GM18867 (cell line): ENCODE results near the gene TUT4.

Experiments used
- ATAC-seq: cut with Tn5 transposase; IDR thresholded peaks from one replicate; pipeline ENCODE4 v1.9.1; 2021; ENCODE audit warnings: mild to moderate bottlenecking, moderate library complexity; ENCODE audit not compliant: unreplicated experiment

The TUT4 gene

DNA sequence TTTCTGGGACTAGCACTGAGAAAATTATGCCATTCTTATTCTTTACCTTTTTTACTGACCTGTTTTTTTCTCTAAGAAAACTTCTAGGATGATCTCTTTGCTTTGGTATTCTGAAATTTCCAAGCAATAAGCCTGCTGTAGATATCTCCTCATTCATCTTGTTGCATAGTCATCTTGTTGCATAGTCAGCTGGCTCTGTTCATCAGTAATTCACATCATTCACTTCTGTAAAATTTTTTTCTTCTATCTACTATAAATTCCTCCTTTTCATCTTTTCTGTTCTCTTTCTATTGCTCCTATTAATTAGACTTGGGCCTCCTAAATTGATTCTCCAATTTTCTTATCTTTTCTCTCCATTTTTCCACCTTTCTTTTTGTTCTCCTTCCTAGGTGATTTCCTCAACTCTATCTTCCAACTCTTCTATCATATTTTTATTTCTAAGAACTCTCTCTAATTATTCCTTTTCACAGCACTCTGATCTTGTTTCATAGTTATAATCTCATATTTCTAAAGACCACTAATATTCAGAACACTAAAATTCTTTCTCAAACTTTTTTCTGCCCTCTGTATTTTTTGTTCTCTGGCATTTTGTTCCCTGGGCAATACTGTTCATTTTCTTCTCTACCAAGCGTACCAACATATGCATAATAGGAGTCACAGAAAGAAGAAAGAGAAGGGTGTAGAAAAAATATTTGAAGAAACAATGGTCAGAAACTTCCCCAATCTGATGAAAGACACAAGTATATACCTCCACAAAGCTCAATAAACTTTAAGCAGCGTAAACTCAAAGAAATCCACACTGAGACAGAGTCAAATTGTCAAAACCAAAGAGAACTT lies 17.7 kb downstream of the TUT4 start:
- no peak for ATAC-seq

DNA sequence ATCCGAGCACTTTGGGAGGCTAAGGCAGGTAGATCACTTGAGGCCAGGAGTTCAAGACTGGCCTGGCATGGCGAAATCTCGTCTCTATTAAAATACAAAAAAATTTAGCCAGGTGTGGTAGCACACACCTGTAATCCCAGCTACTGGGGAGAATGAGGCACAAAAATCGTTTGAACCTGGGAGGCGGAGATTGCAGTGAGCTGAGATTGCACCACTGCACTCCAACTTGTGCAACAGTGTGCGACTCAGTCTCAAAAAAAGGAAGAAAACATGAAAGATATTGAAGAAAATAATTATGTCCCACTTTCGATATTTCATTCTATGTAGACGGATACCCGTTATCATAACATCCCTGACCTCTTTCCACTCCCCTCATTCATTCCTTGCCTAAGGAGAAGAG lies 19.2 kb downstream of the TUT4 start:
- no peak for ATAC-seq

DNA sequence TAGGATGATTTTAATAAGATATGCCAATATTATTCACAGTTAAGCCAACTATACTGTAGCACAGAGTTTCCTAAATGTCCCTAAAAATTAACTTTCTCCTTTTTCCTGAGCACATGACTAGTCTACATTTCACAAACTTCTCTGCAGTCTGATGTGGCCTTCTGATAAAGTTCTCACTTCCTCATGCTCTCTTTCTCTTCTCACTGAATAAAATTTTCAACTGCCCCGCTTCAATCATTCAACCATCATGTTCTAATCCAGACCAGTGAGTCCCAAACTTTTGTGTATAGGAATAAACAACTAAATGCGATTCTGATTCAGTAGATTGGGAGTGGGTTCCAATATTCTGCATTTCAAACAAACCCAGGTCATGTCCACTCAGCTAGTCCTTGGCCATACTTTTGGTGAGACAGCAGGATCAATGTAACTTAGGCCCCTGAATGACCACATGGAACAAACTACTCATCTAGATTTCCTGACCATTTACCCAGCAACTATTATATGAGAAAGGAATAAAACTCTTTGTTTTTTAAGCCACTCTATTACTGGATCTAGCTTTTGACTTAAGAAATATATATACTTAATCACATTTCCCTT lies 20.1 kb downstream of the TUT4 start:
- ATAC-seq, result no peak

DNA sequence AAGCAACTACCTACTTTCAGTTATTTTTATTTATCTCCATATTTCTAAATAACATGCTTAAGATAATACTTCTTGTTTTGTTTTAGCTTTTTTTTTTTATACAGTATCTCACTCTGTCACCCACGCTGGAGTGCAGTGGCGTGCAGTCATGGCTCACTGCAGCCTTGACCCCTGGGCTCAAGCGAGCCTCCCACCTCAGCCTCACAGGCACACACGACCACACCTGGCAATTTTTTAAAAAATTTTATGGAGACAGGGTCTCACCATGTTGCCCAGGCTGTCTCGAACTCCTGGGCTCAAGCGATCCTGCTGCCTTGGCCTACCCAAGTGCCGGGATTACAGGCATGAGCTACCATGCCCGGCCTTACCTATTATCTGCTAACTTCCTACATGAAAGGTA lies 20.6 kb downstream of the TUT4 start:
- ATAC-seq, result no peak

DNA sequence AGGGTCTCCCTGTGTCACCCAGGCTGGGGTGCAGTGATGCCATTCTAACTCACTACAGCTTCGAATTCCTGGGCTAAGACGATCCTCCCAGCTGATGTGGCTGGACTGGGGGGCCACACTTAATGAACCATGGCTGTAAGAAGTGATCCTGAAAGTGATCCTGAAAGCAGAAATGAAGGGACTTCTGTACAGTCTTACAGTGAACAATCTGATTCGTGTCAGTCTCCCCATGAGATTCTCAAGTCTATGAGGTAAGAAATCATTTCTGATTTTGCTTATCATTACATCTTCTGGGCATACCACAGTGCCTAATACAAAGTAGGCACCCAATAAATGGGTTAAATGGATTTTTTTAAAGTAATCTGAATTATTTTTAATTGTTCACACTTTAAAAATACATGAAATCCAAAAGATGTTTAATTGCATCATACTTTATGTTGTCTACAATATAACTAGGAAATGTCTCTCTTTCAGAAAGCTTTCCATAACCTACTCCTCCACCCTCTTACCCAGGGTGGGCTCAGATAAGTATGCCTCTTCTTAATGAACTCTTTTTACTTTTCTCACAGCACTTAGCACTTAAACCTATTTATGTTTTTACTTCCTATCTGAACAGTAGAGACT lies 21.5 kb downstream of the TUT4 start:
- ATAC-seq, result no peak

DNA sequence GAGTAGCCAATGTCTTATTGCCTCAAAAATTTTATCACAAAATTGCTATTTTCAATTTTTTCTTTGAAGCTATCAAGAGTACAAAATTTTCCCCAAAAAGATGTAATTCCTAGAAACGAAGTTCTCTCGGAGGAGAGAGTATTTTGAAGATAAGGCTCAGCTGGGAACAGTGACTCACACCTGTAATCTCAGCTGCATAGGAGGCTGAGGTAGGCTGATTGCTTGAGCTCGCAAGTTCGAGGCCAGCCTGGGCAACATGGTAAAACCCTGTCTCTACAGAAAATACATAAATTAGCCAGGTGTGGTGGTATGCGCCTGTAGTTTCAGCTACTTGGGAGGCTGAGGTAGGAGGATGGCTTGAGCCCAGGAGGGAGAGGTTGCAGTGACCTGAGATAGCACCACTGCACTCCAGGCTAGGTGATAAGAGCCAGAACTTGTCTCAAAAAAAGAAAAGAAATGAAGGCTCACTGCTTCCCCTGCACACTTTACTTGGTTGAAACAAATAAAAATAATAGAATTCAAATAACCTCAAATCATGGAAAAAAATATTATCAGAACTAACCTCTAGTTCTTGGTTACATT lies 22.2 kb downstream of the TUT4 start:
- no peak for ATAC-seq

DNA sequence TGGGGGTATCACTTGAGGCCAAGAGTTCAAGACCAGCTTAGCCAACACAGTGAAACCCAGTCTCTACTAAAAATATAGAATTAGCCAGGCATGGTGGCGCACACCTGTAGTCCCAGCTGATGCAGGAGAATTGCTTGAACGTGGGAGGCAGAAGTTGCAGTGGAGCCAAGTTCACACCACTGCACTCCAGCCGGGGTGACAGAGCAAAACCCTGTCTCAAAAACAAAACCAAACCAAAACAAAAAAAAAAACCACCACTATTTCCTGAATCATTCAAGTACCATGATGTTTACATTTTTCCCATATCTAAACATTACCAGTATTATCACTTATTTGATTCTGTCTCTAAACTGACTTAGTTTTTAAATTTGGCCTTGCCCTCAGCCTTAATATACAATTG lies 29.5 kb downstream of the TUT4 start:
- no peak for ATAC-seq

DNA sequence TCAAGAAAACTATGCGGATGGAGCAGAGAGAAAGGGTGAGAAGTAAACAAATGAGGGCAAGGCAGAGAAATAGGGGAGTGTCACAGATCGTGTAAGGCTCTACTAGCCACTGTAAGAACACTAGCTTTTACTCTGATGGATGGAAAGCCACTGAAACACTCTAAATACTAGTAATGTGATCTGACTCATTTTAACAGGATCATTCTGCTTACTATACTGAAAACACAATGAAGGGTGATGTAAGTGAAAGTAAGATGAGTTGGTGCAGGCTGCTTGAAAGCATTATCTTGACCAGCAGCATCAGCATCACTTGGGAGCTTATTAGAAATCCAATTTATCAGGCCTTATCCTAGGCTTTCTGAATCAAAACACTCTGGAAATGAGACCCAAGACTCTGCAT lies 32.7 kb downstream of the TUT4 start:
- ATAC-seq, result no peak

DNA sequence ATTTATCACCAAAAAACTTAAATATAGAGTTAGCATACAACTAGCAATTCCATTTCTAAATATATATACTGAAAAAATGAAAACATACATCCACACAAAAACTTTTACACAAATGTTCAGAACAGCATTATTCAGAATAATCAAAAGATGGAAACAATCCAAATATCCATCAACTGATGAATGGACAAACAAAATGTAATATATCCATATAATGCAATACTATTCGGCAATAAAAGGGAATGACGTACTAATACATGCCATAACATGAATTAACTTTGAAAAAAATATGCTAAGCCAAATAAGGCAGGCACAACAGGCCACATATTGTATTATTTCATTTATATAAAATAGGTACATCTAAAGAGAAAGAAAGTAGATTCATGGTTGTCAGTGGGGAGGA lies 33.9 kb downstream of the TUT4 start:
- ATAC-seq, result no peak

DNA sequence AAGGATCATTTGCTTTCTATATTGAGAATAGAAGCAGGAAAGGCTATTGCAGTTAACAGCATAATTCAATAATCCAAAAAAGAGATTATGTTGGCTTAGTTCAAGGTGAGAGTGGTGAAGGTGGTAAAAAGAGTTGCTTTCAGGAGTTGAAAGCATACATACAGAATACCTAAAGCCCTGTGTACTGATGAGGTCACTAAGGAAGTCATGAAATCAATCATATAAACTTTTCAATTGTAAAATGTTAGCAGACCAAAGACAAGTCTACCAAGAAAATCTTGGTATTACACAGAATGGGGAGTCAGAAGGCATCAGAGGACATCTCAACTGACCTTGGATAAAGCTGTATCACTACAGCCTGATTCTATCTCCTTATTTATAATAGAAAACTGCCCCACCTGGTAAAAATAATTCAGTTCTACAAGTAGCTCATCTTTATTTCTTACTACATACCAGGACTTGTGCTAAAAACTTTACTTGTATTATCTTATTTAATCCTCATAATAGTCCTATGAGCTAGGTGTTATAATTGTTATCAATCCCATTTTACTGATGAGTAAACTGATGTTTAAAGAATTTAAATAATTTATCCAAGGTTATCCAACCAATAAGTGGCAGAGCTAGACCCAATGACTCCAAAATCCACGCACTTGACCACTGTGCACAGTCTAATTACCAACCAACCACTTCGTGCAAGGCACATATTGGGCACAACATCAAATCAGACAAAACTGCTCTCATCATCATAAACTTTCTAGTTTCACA lies 40.9 kb downstream of the TUT4 start:
- no peak for ATAC-seq

DNA sequence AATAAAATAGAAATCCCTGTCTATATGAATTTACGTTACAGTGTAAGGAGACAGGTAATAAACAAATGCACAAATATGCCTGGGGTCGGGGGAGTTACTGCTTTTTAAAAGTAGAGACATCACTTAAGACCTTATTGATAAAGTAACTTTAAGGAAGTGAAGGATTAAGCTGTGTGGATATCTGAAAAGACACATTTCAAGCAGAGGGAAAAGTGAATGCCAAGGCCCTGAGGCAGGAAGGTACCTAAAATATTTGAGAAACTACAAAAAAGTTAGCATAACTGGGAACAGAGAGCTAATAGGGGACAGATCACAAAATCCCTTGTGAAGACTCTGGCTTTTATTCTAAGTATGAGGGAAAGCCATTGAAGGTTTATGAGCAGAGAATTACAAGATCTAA lies 41.5 kb downstream of the TUT4 start:
- no peak for ATAC-seq

DNA sequence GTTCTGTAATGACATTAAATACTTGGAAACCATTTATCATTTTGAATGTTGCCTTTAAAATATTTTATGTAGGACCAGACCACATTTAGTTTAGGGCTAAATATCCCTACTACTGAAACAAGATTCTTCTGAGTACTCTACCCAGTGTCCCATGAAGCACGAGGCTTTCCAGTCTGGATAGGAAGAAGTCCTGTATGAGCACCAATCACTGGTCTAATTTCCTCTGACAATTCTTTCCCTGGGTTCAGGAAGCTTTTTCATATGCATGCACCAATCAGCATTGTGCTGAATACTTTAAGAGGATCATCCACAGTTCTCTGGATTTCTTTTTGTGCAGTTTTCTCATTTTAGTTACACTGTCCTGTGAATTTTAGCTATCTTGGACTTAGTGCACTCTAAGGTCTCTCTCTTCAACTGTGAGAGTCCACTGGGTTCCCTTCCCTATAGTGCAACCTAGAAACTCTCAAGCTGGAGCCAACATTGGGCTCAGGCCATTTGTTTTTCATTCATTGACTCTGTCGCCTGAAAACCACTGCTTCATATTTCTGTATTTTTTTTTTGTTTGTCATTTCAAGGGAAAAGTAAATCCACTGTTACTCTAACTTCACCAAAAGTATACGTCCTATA lies 45.9 kb downstream of the TUT4 start:
- no peak for ATAC-seq

DNA sequence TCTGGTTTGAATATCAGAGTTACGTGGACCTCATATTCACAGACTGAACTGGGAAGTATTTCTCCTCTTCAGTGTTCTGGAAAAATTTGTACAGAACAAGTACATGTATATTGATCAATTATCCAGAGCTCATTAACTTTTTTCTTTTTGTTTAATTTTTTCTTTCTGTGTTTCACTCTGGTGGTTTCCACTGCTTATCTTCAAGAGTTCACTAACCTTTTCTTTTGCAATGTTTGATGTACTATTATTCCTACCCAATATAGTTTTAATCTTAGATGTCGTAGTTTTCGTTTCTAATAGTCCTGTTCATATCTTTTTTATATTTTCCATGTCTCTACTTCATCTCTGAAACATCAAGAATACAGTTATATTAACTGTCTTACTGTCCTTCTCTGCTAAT lies 46.5 kb downstream of the TUT4 start:
- no peak for ATAC-seq

DNA sequence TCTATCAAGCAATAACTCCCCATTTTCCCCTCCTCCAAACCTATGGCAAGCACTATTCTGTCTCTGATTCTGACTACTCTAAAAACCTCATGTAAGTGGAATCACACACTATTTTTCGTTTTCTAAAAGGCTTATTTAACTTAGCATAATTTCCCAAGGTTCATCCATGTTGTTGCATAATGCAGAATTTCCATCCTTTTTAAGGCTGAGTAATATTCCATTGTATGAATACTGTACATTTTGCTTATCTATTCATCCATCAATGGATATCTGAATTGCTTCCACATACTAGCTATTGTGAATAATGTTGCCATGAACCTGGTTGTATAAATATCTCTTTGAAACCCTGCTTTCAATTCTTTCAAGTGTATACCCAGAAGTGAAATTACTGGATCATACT lies 48.2 kb downstream of the TUT4 start:
- no peak for ATAC-seq

DNA sequence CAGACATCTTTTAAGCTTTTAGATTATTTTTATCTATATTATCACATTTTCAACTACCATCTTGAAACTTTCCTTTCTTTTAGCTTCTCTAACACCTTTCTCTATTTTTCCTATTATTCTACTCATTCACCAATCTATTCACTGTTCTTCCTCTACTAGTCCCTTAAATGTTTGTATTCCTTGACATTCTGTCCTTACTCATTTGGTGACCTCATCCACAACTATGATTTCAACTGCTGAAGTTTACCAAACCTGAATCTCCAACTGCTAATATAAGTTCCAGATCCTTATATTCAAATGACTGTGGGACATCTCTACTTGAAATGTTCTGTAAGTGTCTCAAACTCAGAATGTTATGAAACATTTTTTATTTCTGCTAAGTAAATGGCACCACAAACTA lies 49.2 kb downstream of the TUT4 start:
- no peak for ATAC-seq

DNA sequence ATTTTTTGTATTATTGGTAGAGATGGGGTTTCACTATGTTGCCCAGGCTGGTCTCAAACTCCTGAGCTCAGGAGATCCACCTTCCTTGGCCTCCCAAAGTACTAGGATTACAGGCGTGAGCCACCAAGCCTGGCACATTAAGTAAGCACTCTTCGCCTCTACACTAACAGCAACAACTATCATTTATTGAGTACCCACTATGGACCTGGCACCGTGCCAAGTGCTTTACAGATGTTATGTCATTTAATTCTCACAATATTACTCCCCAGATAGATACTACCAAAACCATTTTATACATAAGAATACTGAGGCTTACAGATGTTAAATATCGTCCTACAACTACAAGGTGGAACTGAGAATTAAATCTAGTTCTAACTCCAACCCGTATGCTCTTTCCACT lies 50.1 kb downstream of the TUT4 start:
- ATAC-seq, result no peak

DNA sequence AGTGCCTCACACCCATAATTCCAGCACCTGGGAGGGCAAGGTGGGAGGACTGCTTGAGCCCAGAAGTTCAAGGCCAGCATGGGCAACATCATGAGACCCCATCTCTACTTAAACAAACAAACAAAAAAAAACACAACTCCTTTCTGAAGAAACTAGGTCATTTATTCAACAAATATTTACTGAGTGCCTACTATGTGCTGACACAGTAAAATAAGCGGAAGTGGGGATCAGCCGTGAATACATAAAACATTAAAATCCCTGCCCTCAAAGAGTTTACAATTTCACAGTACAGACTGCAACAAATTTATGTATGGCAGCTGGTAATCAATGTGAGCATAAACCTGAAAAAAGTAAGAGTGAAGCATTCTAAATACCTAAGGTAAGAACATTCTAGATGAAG lies 65.3 kb downstream of the TUT4 start:
- no peak for ATAC-seq

DNA sequence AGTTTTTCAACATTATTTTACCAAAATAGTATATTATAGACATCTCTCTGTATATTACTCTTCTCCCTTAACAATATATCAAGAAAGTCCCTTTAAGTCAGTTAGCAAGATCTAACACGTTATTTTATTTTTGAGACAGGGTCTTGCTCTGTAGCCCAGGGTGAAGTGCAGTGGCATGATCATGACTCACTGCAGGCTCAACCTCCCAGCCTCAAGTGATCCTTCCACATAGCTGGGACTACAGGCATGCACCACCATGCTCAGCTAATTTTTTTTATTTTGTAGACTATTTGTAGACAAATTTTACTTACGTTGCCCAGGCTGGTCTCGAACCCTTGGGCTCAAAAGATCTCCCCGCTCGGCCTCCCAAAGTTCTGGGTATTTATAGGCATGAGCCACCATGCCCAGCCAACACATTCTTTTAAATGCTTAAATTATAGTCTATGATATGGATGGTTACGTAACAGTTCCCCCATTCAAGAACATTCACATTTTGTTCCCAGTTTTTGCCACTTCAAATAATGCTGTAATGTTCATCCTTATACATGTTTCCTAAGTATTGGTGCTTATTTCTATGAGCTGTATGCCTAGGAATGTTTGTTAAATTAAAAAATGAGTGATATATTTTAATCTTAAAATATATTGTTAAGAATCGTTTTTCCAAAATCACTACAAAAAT lies 70.4 kb downstream of the TUT4 start:
- ATAC-seq, result no peak

DNA sequence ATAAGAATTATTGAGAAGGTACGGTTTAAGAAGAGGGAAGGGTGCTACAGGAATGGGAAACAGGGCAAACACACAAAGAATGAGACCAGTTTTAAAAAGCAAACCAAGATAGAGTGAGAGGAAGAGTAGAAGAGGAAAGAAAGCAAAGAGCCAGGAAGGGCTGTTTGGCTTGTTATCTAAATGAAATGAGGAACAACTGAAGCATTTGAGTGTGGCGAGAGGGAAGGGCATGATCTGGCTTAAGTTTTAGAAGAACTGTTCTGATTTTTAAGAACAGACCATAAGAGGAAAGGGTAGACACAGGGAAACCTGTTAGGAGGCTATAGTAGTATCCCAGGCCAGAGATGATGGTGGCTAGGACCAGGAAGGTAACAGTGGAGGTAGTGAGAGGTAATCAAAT lies 73.8 kb downstream of the TUT4 start:
- ATAC-seq, result no peak

DNA sequence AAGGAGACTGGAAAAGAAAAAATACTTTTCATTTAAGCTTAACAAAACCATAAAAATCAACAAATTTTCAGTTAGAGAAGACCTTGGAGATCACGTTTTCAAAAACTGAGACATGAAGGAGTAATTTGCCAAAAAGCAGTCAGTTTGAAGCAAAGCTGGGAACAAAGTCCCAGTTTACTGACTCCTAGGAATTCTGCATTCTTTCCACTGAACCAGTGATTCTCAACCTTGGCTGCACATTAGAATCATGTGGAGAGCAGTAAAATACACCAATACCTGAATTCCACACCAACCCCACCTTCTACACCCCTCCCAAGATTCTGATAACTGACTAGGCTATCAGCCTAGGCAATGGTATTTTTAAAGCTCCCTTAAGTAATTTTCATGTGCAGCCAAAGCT lies 75.0 kb downstream of the TUT4 start:
- no peak for ATAC-seq
